ENCODE results near the gene NTN3.

DNA sequence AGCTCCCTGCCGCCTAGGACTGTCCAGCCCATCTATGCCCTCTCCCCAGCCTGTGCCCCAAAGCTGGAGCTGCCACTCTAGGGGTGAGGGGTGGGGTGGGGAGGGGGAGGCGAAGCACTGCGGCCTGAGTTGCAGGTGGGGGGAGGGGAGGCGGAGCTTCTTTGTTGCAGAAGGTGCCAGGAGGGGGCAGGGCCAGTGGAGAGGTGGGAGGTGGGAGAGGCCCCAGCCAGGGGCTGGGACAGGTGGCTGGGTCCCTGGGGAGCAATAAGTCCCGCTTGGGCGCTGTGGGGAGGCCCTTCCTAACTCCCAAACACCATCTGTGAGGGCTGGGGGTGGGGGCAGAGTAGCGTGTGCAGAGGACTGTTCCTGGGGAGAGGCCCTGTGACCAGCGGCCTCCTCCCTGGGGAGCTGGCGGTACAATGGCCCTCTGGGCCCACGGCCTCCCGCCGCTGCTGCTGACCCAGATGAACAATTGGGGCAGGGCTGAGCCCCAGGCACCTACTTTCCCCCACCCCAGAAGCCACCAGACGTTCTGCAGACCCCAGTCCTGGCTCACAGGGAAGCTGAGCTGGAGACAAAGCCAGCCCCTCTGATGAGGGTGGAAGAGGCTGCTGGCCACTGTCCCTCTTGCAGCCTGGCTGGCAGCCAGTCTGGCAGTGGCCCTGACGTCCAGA, 2.2 kb upstream of the NTN3 start:
- no peak for TF ChIP-seq POLR2A (IDR thresholded peaks at IDR 0.05)
- TF ChIP-seq, protein P1, sequence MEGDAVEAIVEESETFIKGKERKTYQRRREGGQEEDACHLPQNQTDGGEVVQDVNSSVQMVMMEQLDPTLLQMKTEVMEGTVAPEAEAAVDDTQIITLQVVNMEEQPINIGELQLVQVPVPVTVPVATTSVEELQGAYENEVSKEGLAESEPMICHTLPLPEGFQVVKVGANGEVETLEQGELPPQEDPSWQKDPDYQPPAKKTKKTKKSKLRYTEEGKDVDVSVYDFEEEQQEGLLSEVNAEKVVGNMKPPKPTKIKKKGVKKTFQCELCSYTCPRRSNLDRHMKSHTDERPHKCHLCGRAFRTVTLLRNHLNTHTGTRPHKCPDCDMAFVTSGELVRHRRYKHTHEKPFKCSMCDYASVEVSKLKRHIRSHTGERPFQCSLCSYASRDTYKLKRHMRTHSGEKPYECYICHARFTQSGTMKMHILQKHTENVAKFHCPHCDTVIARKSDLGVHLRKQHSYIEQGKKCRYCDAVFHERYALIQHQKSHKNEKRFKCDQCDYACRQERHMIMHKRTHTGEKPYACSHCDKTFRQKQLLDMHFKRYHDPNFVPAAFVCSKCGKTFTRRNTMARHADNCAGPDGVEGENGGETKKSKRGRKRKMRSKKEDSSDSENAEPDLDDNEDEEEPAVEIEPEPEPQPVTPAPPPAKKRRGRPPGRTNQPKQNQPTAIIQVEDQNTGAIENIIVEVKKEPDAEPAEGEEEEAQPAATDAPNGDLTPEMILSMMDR (IDR thresholded peaks at IDR 0.05), result no peak
